IMR-90 (cell line): ENCODE data around the gene ATXN1.

Experiments
- BHLHE40 ChIP-seq: fragments of 150-350 bp; IDR thresholded peaks from 2 replicates; pipeline ENCODE4 v1.6.1; 2016; ENCODE audit warnings: mild to moderate bottlenecking, low read depth, low read length
- CHD1 ChIP-seq: IDR thresholded peaks from 2 replicates; pipeline ENCODE4 v1.6.1; 2012; ENCODE audit warnings: low read depth, low read length, improper control_type of control experiment
- MAZ ChIP-seq: IDR thresholded peaks from 2 replicates; pipeline ENCODE4 v1.6.1; 2012; ENCODE audit warnings: low read depth, mild to moderate bottlenecking, low read length, improper control_type of control experiment, moderate library complexity, borderline replicate concordance
- MXI1 ChIP-seq: IDR thresholded peaks from 2 replicates; pipeline ENCODE4 v1.6.1; 2012; ENCODE audit warnings: low read depth, mild to moderate bottlenecking, low read length, moderate library complexity, borderline replicate concordance
- POLR2A ChIP-seq: IDR thresholded peaks from 2 replicates; pipeline ENCODE4 v1.6.1; 2012; ENCODE audit warnings: mild to moderate bottlenecking, low read depth, low read length
- RAD21 ChIP-seq: IDR thresholded peaks from 2 replicates; pipeline ENCODE4 v1.6.1; 2012; ENCODE audit warnings: low read length, improper control_type of control experiment
- RCOR1 ChIP-seq: IDR thresholded peaks from 2 replicates; pipeline ENCODE4 v1.6.1; 2012; ENCODE audit warnings: mild to moderate bottlenecking, low read length, improper control_type of control experiment; ENCODE audit not compliant: insufficient replicate concordance
- SMC3 ChIP-seq: fragments of 150-350 bp; IDR thresholded peaks from 2 replicates; pipeline ENCODE4 v1.6.1; 2016; ENCODE audit warnings: low read depth, mild to moderate bottlenecking, antibody characterized with exemption, low read length, moderate library complexity
- TF ChIP-seq, protein P1 (sequence below): conservative IDR thresholded peaks from 2 replicates; pipeline ENCODE4 v1.5.1; 2012; ENCODE audit warnings: mild to moderate bottlenecking, low read depth, low read length, improper control_type of control experiment
- TF ChIP-seq, protein P2 (sequence below): fragments of 150-350 bp; IDR thresholded peaks from 2 replicates; pipeline ENCODE4 v1.6.1; 2017; ENCODE audit warnings: mild to moderate bottlenecking, antibody characterized with exemption, low read length, low read depth

DNA sequence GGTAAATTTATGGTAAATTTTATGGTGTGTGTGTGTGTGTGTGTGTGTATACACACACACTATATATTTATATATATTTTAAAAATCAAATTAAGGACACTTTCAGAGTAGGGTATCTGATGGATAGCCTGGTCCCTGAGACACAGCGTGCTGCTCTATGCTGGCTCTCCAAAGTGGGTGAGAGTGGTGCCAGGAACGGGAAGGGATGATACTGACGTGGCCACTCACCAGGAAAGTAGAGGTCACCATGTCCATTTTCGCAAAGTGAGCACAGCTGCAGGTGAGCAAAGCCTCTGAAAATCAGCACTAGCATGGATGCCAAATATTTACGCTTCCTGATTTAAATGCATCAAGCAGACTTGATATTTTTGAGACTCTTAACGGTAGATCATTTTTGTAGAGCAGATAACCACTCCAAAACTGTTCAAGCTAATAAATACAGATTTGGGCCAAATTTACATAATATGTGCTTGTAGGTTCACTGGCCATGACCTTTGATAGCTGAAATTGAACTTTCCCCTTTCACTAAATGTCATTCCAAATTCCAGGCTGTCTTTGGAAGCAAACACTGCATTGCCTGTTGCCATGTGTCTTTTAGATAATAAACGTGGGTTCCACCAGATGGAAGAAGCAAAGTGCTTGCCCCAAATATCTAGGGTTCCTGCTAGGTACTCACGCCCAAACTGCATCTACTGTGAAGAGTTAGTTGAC, 116.6 kb downstream of the ATXN1 start:
- TF ChIP-seq, protein P1, sequence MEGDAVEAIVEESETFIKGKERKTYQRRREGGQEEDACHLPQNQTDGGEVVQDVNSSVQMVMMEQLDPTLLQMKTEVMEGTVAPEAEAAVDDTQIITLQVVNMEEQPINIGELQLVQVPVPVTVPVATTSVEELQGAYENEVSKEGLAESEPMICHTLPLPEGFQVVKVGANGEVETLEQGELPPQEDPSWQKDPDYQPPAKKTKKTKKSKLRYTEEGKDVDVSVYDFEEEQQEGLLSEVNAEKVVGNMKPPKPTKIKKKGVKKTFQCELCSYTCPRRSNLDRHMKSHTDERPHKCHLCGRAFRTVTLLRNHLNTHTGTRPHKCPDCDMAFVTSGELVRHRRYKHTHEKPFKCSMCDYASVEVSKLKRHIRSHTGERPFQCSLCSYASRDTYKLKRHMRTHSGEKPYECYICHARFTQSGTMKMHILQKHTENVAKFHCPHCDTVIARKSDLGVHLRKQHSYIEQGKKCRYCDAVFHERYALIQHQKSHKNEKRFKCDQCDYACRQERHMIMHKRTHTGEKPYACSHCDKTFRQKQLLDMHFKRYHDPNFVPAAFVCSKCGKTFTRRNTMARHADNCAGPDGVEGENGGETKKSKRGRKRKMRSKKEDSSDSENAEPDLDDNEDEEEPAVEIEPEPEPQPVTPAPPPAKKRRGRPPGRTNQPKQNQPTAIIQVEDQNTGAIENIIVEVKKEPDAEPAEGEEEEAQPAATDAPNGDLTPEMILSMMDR: no peak
- TF ChIP-seq POLR2A (no peak), RCOR1 (no peak), SMC3 (no peak), MXI1 (no peak), CHD1 (no peak), MAZ (no peak), BHLHE40 (no peak), RAD21 (no peak)
- TF ChIP-seq, protein P2, sequence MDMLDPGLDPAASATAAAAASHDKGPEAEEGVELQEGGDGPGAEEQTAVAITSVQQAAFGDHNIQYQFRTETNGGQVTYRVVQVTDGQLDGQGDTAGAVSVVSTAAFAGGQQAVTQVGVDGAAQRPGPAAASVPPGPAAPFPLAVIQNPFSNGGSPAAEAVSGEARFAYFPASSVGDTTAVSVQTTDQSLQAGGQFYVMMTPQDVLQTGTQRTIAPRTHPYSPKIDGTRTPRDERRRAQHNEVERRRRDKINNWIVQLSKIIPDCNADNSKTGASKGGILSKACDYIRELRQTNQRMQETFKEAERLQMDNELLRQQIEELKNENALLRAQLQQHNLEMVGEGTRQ: no peak
